Endothelial cell of umbilical vein (primary cell): Measurements from ENCODE around the gene GSTM3. TPM values are rescaled to one million over a fixed set of nuclear protein-coding genes. Genes with fewer than 3 reads are reported as not detected.
A peak's percentile ranks its signal among the peaks of the same experiment; 100 is the strongest.
"Not testable (repeated sequence)": the region's sequence is repeated elsewhere in the genome, so short reads cannot be mapped to it uniquely, and the experiment has no call there.

Experiments used
- BruUV-seq: library from RNA; stranded (reverse); fragments of 400-500 nt; replicated peaks from 2 replicates; lab custom pipeline; 2021; lab: Mats Ljungman, UMichigan
- CTCF ChIA-PET: fragments of 300-600, 350-600 bp; sonication (Branson Sonifier 250); formaldehyde crosslinking; loops from one replicate; lab custom pipeline; 2021; ENCODE audit warnings: antibody characterized with exemption, inconsistent platforms; lab: Charles Lee
- POLR2A ChIA-PET: fragments of 300-600, 350-600 bp; sonication (Branson Sonifier 250); formaldehyde crosslinking; loops from one replicate; lab custom pipeline; 2021; ENCODE audit warnings: antibody characterized with exemption, inconsistent platforms; lab: Charles Lee
- DNase-seq: peaks from one replicate; pipeline ENCODE4 v3.0.0-alpha.2; 2011; ENCODE audit warnings: low read depth, low spot score
- FAIRE-seq: peaks from 2 replicates; lab custom pipeline; 2011; peaks lifted over from hg19 to GRCh38; lab: Jason Lieb, UNC
- H2AFZ ChIP-seq: 2 replicates; pipeline ENCODE4 v1.6.0; 2012; ENCODE audit warnings: low read depth, low read length, control low read depth, inconsistent platforms
- H3K27ac ChIP-seq: 2 replicates; pipeline ENCODE4 v1.5.1; 2011; ENCODE audit warnings: low read depth, mild to moderate bottlenecking, control low read depth, low read length, moderate library complexity; ENCODE audit not compliant: insufficient read depth
- H3K27me3 ChIP-seq, 2 experiments: 2 replicates each; pipeline versions ENCODE4 v1.6.0 to v1.6.1; 2011; ENCODE audit warnings: low read length in 2 of 2, mixed read lengths in 1 of 2; ENCODE audit not compliant: control insufficient read depth in 2 of 2, insufficient read depth in 2 of 2
- H3K36me3 ChIP-seq, 2 experiments: 2 replicates in 1 of 2; 3 replicates in 1 of 2; pipeline ENCODE4 v1.5.1; 2011; ENCODE audit warnings: low read length in 2 of 2, mild to moderate bottlenecking in 1 of 2, moderate library complexity in 1 of 2; ENCODE audit not compliant: control insufficient read depth in 2 of 2, insufficient read depth in 2 of 2; ENCODE audit errors: extremely low read depth in 1 of 2
- H3K4me1 ChIP-seq: 3 replicates; pipeline ENCODE4 v1.5.1; 2011; ENCODE audit warnings: mild to moderate bottlenecking, low read length; ENCODE audit not compliant: control insufficient read depth, insufficient read depth; ENCODE audit errors: extremely low read depth
- H3K4me2 ChIP-seq: 2 replicates; pipeline ENCODE4 v1.6.1; 2011; ENCODE audit warnings: low read length, control low read depth, mixed read lengths; ENCODE audit not compliant: insufficient read depth
- H3K4me3 ChIP-seq, 3 experiments: fragments of 200-600 bp in 1 of 3; sonication (generic), shearing (Covaris generic) in 1 of 3; replicated peaks in 1 of 3; 2 replicates each; pipeline ENCODE4 v1.5.1; 2011 to 2016; ENCODE audit warnings: control low read depth in 3 of 3, low read length in 3 of 3, mild to moderate bottlenecking in 2 of 3, inconsistent platforms in 1 of 3, low read depth in 1 of 3, moderate library complexity in 1 of 3; ENCODE audit not compliant: insufficient read depth in 1 of 3
- H3K79me2 ChIP-seq: 2 replicates; pipeline ENCODE4 v1.6.0; 2012; ENCODE audit warnings: low read length, inconsistent platforms; ENCODE audit not compliant: control insufficient read depth, insufficient read depth
- H3K9ac ChIP-seq: replicated peaks from 2 replicates; pipeline ENCODE3; 2011; ENCODE audit warnings: low read length, control low read depth; ENCODE audit not compliant: insufficient read depth; ENCODE audit errors: extremely low read depth
- H3K9me1 ChIP-seq: replicated peaks from 3 replicates; pipeline ENCODE4 v1.6.0; 2011; ENCODE audit warnings: mild to moderate bottlenecking, low read length; ENCODE audit not compliant: control insufficient read depth, insufficient read depth; ENCODE audit errors: extremely low read depth
- H3K9me3 ChIP-seq: replicated peaks from 2 replicates; pipeline ENCODE4 v1.5.1; 2012; ENCODE audit warnings: low read length, inconsistent platforms; ENCODE audit not compliant: control insufficient read depth, insufficient read depth
- H4K20me1 ChIP-seq: replicated peaks from 2 replicates; pipeline ENCODE3; 2011; ENCODE audit warnings: mild to moderate bottlenecking, low read length; ENCODE audit not compliant: control insufficient read depth, insufficient read depth; ENCODE audit errors: extremely low read depth
- dilution Hi-C: fragments of 300-500 bp; cut with MboI; formaldehyde crosslinking; loops from one replicate; pipeline ENCODE4 v1.15.0; 2019; ENCODE audit warnings: low sequenced_read_pairs; ENCODE audit not compliant: extremely low pct_ligation_motif_present
- intact Hi-C: fragments of 100-400 bp; cut with micrococcal nuclease; formaldehyde crosslinking; loops from one replicate; pipeline ENCODE4 v1.10.0; 2022
- polyA plus RNA-seq, 4 experiments: library from polyadenylated mRNA; depleted of rRNA in 3 of 4; stranded (reverse) in 3 of 4; unstranded in 1 of 4; fragments of >200 nt; gene quantifications; 2 replicates each; pipeline versions ENCODE4 v1.2.1 to v1.2.3, GENCODE V29; 2011 to 2012; ENCODE audit warnings: missing spikeins in 1 of 4
- total RNA-seq: library from RNA; stranded (reverse); gene quantifications from 2 replicates; pipeline ENCODE4 v1.2.3, GENCODE V29; 2021

Gene GSTM3
- total and polyA plus RNA-seq, 2 donors (not counting 3 experiments of a cell fraction or from before 2014, with no cell fraction given), result 27.9 to 52.0 TPM

GRCh38 chr1:109711593-109712320, 29.1 kb downstream of the GSTM3 start, which contains the start of gene GSTM5:
Gene GSTM5 (plus strand): TSS chr1:109712251. CDS start chr1:109712313, 62 bp downstream.
- BruUV-seq, H2AFZ ChIP-seq, POLR2A ChIA-PET, H3K79me2 ChIP-seq, H4K20me1 ChIP-seq, H3K4me2 ChIP-seq, CTCF ChIA-PET, H3K27ac ChIP-seq, H3K4me1 ChIP-seq, H3K9me3 ChIP-seq, H3K9ac ChIP-seq, intact Hi-C loops, FAIRE-seq, H3K36me3 ChIP-seq, H3K4me3 ChIP-seq, dilution Hi-C loops, H3K9me1 ChIP-seq, H3K27me3 ChIP-seq: not testable (repeated sequence)
- peak; percentile 0 for DNase-seq

GRCh38 chr1:109709822-109710221, 31.0 kb downstream of the GSTM3 start:
- H2AFZ ChIP-seq, DNase-seq, dilution Hi-C loops, CTCF ChIA-PET, H3K4me2 ChIP-seq, H3K27ac ChIP-seq, H3K9me1 ChIP-seq, H4K20me1 ChIP-seq, BruUV-seq, H3K79me2 ChIP-seq, POLR2A ChIA-PET, H3K9ac ChIP-seq, intact Hi-C loops, H3K4me3 ChIP-seq, FAIRE-seq, H3K4me1 ChIP-seq, H3K27me3 ChIP-seq, H3K9me3 ChIP-seq, H3K36me3 ChIP-seq: not testable (repeated sequence)

- FAIRE-seq, H3K9me3 ChIP-seq, POLR2A ChIA-PET, H3K36me3 ChIP-seq, BruUV-seq, H4K20me1 ChIP-seq, H3K9ac ChIP-seq, DNase-seq, dilution Hi-C loops, H2AFZ ChIP-seq, H3K9me1 ChIP-seq, H3K4me3 ChIP-seq, intact Hi-C loops, H3K4me1 ChIP-seq, H3K27me3 ChIP-seq, H3K27ac ChIP-seq, CTCF ChIA-PET, H3K79me2 ChIP-seq, H3K4me2 ChIP-seq: not testable (repeated sequence)
These were observed 31.9 kb downstream of the GSTM3 start for GRCh38 chr1:109708949-109709348.
